Activated naive CD4-positive, alpha-beta T cell treated with anti-CD3 and anti-CD28 coated beads, Interleukin-2, amount 10 ng/mL, durations not matched to agents 5 hours and 36 hours (primary cell): Measurements from ENCODE around the gene HLX. TPM values are rescaled to one million over a fixed set of nuclear protein-coding genes. Genes with fewer than 3 reads are reported as not detected.

Experiments used
- total RNA-seq, 2 experiments: library from RNA; stranded (reverse); gene quantifications; one replicate each; pipeline ENCODE4 v1.2.3, GENCODE V29; 2021

HLX gene
- not detected for total RNA-seq

GRCh38 chr1:220879076-220879508 lies at the start of gene HLX:
HLX (plus strand) TSS chr1:220879443; CDS start chr1:220879858, 415 bp downstream.

Other genes with a start within 250 kb of the HLX start
- 1 to 10 TPM; 1.8 TPM for gene C1orf115, start 189.1 kb upstream of the HLX start, total RNA-seq
- not detected for gene MTARC2, start 131.1 kb upstream of the HLX start, total RNA-seq
- not detected for gene MTARC1, start 92.5 kb upstream of the HLX start, total RNA-seq